ENCODE data around the gene DDAH1.

DNA sequence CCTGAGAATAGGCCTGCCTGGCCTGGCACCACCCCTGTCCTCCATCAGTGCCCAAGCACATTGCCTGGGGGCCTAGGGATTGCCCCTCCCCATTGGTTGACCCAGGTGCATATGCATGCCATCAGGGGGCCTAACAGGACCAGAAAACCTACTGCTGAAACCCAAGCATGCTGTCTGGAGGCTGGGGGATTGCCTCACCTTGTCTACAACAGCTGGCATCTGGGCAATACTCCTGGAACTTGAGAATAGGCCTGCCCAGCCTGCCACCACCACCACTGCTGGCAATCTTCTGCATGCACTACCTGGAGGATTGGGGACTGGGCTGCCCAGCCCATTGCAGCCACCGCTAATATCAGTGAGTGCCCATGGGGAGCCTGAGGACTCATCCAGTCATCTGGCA lies 132.4 kb downstream of the DDAH1 start:
- TF ChIP-seq, protein P1, sequence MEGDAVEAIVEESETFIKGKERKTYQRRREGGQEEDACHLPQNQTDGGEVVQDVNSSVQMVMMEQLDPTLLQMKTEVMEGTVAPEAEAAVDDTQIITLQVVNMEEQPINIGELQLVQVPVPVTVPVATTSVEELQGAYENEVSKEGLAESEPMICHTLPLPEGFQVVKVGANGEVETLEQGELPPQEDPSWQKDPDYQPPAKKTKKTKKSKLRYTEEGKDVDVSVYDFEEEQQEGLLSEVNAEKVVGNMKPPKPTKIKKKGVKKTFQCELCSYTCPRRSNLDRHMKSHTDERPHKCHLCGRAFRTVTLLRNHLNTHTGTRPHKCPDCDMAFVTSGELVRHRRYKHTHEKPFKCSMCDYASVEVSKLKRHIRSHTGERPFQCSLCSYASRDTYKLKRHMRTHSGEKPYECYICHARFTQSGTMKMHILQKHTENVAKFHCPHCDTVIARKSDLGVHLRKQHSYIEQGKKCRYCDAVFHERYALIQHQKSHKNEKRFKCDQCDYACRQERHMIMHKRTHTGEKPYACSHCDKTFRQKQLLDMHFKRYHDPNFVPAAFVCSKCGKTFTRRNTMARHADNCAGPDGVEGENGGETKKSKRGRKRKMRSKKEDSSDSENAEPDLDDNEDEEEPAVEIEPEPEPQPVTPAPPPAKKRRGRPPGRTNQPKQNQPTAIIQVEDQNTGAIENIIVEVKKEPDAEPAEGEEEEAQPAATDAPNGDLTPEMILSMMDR (conservative IDR thresholded peaks at IDR 0.05; ENCODE audit: low read depth, low read length), result no peak
- TF ChIP-seq POLR2A (IDR thresholded peaks at IDR 0.05; ENCODE audit: low read depth, low read length), result no peak
